ENCODE results near the gene MIPOL1. TPM values are rescaled to one million over a fixed set of nuclear protein-coding genes. Genes with fewer than 3 reads are reported as not detected.

MIPOL1 gene
- total and polyA plus RNA-seq, 3 donors from 2014 or later, result 9.0 to 38.8 (median 31.6) TPM

DNA sequence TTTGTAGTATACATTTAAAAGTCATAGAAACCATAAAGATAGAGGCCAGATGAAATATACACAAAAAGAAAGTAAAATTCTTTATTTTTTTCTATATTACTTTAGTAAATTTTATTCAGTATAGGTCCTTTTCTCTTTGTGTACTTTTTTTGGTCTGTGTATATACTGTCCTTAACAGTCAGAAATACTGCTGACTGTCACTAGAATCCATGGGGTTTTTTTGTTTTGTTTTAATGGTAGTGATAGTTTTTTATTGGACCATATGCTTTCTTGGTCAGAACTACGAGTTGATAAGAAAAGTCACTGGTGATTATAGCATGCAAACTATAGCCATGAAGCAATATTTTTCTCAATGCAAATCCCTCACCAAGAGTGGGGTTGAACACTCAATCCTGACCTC, 231.9 kb downstream of the MIPOL1 start:
- intact Hi-C loops (cut with DNase I; ENCODE audit: low total_unique reads), result no loop called here
- DNase-seq, result no peak
- Histone ChIP-seq H3K27me3 (no peaks in the 10 kb centered on the region), H3K27ac (no peak overlapping the region), H3K9me3 (no peaks in the 10 kb centered on the region), H3K4me1 (no peaks in the 10 kb centered on the region), H3K36me3 (ENCODE audit: low read depth, missing control alignments) (no peaks in the 10 kb centered on the region), H3K4me3 (no peak overlapping the region)
- WGBS, 2 donors, result 72 to 73% methylated on average over 1 of the region's 1 CpG
- no peak for TF ChIP-seq CTCF (IDR thresholded peaks at IDR 0.05)
- no peak for TF ChIP-seq POLR2A (IDR thresholded peaks at IDR 0.05)

DNA sequence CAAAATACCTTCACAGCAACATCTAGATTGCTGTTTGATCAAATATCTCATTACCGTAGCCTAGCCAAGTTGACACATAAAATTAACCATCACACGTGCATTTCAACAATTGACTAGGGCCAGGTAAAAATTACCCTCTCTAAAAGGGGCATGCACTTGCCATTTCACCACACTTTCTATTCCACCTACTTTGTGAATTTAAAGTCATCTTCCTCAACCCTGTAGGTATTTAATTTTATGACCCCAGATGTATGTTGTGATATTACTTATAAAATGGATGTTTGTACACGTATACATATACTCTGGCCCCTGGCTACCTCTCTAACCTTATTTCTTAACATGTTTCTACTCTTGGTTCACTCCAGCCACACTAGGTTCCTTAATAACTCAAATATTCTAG, 237.1 kb downstream of the MIPOL1 start:
- no peak for DNase-seq
- TF ChIP-seq CTCF (IDR thresholded peaks at IDR 0.05), result no peak
- TF ChIP-seq POLR2A (IDR thresholded peaks at IDR 0.05), result no peak
- 89 to 94% methylated on average over 3 of the region's 3 CpGs for WGBS, 2 donors

GRCh38 chr14:37436519-37436918, 238.8 kb downstream of the MIPOL1 start:
- intact Hi-C loops (cut with DNase I; ENCODE audit: low total_unique reads), result no loop called here
- Histone ChIP-seq H3K4me3 (no peak overlapping the region), H3K27me3 (no peaks in the 10 kb centered on the region), H3K9me3 (no peaks in the 10 kb centered on the region), H3K4me1 (no peaks in the 10 kb centered on the region), H3K36me3 (ENCODE audit: low read depth, missing control alignments) (no peaks in the 10 kb centered on the region), H3K27ac (no peak overlapping the region)
- DNase-seq, result no peak
- TF ChIP-seq POLR2A (IDR thresholded peaks at IDR 0.05) (no peak), CTCF (IDR thresholded peaks at IDR 0.05) (no peak)
- 88 to 92% methylated on average over 3 of the region's 3 CpGs for WGBS, 2 donors

More for the DNA sequence above, 237.1 kb downstream of the MIPOL1 start:
- H3K4me3 ChIP-seq, result no peak overlapping the region
- no peaks in the 10 kb centered on the region for H3K9me3 ChIP-seq
- no peaks in the 10 kb centered on the region for H3K4me1 ChIP-seq
- H3K27me3 ChIP-seq, result no peaks in the 10 kb centered on the region
- intact Hi-C loops (cut with DNase I; ENCODE audit: low total_unique reads), result no loop called here
- no peaks in the 10 kb centered on the region for H3K36me3 ChIP-seq (ENCODE audit: low read depth, missing control alignments)
- no peak overlapping the region for H3K27ac ChIP-seq

DNA sequence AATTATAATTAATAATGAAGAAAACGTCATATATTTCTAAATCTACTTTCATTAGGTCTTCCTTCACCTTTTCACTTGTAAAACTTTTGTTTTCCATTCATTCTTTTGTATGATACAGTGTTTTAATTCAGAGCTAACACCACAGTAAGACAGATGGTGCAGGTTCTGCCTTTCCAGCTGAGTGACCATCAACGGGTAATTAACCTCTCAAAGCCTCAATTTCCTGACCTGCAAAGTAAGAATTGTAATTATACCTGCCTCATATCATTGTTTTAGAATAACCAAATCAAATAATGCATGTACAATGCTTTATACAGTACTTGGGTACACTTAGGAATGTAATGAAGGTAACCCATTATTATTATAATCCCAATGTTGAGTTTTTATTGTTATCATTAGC, 239.8 kb downstream of the MIPOL1 start:
- H3K4me3 ChIP-seq, result no peak overlapping the region
- H3K27ac ChIP-seq, result no peak overlapping the region
- no peak for TF ChIP-seq CTCF (IDR thresholded peaks at IDR 0.05)
- H3K27me3 ChIP-seq, result no peaks in the 10 kb centered on the region
- intact Hi-C loops (cut with DNase I; ENCODE audit: low total_unique reads), result no loop called here
- WGBS, 2 donors, result 76 to 80% methylated on average over 2 of the region's 2 CpGs
- H3K4me1 ChIP-seq, result no peaks in the 10 kb centered on the region
- no peak for DNase-seq
- H3K36me3 ChIP-seq (ENCODE audit: low read depth, missing control alignments), result no peaks in the 10 kb centered on the region
- no peaks in the 10 kb centered on the region for H3K9me3 ChIP-seq

DNA sequence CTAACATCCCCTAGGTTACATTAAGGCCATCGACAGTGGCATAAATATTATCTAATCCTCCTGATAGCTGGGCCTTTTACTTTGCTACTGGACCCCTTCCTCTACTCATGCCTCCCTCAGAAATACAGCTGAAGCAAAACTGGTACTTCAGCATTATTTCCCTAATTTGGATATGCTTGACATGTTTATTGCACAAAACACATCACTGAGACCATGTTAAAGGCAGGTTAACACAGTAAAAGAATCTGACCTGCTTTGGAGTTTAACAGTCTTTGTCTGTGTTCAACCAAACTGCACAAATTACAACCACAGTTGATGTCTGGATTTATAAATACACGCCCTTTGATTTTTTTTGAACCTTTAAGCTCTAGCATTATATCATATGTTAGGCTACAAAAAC, 240.7 kb downstream of the MIPOL1 start:
- no peak for DNase-seq
- no peaks in the 10 kb centered on the region for H3K36me3 ChIP-seq (ENCODE audit: low read depth, missing control alignments)
- no peaks in the 10 kb centered on the region for H3K27me3 ChIP-seq
- no peaks in the 10 kb centered on the region for H3K4me1 ChIP-seq
- WGBS, 2 donors, result 87 to 88% methylated on average over 2 of the region's 2 CpGs
- TF ChIP-seq CTCF (IDR thresholded peaks at IDR 0.05) (no peak), POLR2A (IDR thresholded peaks at IDR 0.05) (no peak)
- no peak overlapping the region for H3K27ac ChIP-seq
- H3K4me3 ChIP-seq, result no peak overlapping the region
- intact Hi-C loops (cut with DNase I; ENCODE audit: low total_unique reads), result no loop called here
- no peaks in the 10 kb centered on the region for H3K9me3 ChIP-seq
